Subcutaneous adipose tissue (tissue), 4 donors: ENCODE data around the gene CPE. TPM values are rescaled to one million over a fixed set of nuclear protein-coding genes. Genes with fewer than 3 reads are reported as not detected.

Experiments used
- CTCF ChIP-seq: fragments of 450-650 bp; IDR thresholded peaks from one replicate; pipeline ENCODE4 v1.5.1; 2016; ENCODE audit warnings: low read depth, mild to moderate bottlenecking, control low read depth, antibody characterized with exemption, moderate library complexity
- total RNA-seq, 4 donors: library from RNA; depleted of rRNA; stranded (reverse); fragments of >200 nt; gene quantifications; one replicate each; pipeline ENCODE4 v1.1.0, GENCODE V29; 2016

CPE gene
- total RNA-seq, 4 donors from 2014 or later, result 81.0 to 122 (median 99.6) TPM

DNA sequence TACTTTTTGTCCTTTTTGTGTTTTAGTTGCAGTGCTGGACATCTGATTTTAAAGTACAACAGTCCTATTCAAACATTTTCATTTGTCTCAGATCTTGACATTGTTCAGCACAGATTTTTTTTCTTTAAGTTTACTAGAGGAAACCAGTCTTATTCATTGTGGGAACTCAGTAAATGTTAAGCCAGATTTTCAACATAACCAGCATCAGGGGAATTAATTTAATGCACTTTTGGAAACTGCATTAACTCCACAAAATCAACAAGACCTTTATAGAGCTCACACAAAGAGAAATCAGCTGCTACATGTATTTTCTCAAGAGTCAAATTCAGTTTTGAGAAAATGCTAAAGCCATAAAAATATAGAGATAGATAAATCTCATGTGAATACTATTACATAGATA lies 9.9 kb downstream of the CPE start:
- no peak for TF ChIP-seq CTCF

DNA sequence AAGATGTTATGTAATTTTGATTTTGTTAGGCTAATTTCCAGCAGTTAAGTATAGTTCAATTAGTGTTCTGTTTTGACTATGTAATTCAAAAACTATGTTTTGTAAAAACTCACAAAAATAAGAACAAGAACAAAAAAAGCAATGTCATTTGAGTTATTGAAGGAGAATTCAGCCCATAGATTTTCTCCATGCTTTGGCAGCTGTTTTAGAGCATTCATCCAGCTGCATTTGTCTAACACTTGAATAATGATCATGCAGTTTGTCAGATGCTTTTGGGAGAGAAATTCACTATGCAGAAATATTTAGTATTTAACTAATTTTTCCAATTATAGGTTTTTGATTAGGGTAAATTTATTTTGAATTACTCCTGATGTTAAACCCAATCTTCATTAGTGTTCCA lies 14.2 kb downstream of the CPE start:
- no peak for TF ChIP-seq CTCF

DNA sequence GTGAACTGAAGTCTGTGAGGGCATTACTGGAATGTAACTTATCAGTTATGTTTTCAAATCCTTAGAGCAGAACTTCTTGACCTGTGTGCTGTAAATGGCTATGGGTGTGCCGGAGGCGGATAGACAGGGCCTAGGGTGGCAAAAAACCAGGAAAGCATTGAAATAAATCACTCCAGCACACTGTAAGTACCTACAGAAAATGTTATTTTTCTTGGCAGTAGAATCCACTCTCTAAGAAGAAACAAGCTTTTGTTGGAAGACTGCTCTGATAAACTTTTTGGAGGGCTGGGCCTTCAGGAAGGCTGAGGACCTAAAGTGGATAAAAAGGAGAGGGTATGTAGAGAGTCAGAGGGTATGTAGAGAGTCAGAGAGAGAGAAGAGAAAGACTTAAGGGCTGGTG lies 14.9 kb downstream of the CPE start:
- no peak for TF ChIP-seq CTCF

DNA sequence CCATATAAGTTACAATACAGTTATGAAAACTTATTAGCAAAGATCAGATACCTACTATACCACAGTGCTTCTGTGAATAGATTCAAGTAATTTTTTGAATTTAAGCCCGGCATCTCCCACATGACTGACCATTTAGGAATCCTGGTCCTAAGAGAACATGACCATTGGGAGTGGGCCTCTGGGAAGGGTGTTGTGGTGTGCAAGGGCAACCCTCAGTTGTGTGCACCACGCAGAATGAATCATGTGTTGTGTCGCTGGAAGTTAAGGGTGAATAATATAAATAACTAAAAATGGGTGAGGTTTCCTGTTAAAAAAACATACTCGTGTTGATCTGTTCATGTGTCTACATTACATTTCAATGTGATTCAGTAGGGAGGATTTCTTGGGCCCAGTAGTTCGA lies 15.5 kb downstream of the CPE start:
- no peak for TF ChIP-seq CTCF

GRCh38 chr4:165398570-165398969 lies 19.8 kb downstream of the CPE start:
- no peak for TF ChIP-seq CTCF

GRCh38 chr4:165402375-165402774 lies 23.6 kb downstream of the CPE start:
- no peak for TF ChIP-seq CTCF

- no peak for TF ChIP-seq CTCF
Measured at GRCh38 chr4:165403048-165403447, 24.2 kb downstream of the CPE start.
